Mesothelial cell of epicardium (in vitro differentiated cells): ENCODE data around the gene PAF1. TPM values are rescaled to one million over a fixed set of nuclear protein-coding genes. Genes with fewer than 3 reads are reported as not detected.
"Not testable (repeated sequence)": the region's sequence is repeated elsewhere in the genome, so short reads cannot be mapped to it uniquely, and the experiment has no call there.

ENCODE experiments used
- DNase-seq, 2 experiments: peaks; one replicate each; pipeline ENCODE4 v3.0.0; 2021; ENCODE audit warnings: low spot score in 2 of 2; ENCODE audit not compliant: unreplicated experiment in 2 of 2
- H3K27ac Mint-ChIP-seq: 2 replicates; pipeline ENCODE4 v1.8.0; 2021; ENCODE audit warnings: mixed read lengths
- H3K27me3 Mint-ChIP-seq: 2 replicates; pipeline ENCODE4 v1.8.0; 2021; ENCODE audit warnings: low read depth, mixed read lengths
- H3K36me3 Mint-ChIP-seq: 2 replicates; pipeline ENCODE4 v1.8.0; 2021; ENCODE audit warnings: mixed read lengths
- H3K4me1 Mint-ChIP-seq: 2 replicates; pipeline ENCODE4 v1.8.0; 2021; ENCODE audit warnings: mixed read lengths
- H3K4me3 Mint-ChIP-seq: 2 replicates; pipeline ENCODE4 v1.8.0; 2021; ENCODE audit warnings: mild to moderate bottlenecking, moderate library complexity, mixed read lengths
- H3K9me3 Mint-ChIP-seq: 2 replicates; pipeline ENCODE4 v1.8.0; 2021; ENCODE audit warnings: mixed read lengths
- microRNA-seq: library from miRNA; unstranded; fragments of <30 nt; microRNA quantifications from one replicate; pipeline ENCODE4 v1.2.0, GENCODE V29; 2021; ENCODE audit warnings: inconsistent platforms, mixed read lengths
- total RNA-seq: library from RNA; stranded (reverse); gene quantifications from 3 replicates; pipeline ENCODE4 v1.2.1, GENCODE V29; 2021
- TF ChIP-seq, protein P1 (sequence below): fragments of 200-600 bp; sonication (generic); IDR thresholded peaks from one replicate; pipeline ENCODE4 v1.5.0; 2021; ENCODE audit warnings: antibody characterized with exemption; ENCODE audit not compliant: unreplicated experiment

Gene PAF1
- total RNA-seq, 1 donor from 2014 or later, result 41.4 TPM

DNA sequence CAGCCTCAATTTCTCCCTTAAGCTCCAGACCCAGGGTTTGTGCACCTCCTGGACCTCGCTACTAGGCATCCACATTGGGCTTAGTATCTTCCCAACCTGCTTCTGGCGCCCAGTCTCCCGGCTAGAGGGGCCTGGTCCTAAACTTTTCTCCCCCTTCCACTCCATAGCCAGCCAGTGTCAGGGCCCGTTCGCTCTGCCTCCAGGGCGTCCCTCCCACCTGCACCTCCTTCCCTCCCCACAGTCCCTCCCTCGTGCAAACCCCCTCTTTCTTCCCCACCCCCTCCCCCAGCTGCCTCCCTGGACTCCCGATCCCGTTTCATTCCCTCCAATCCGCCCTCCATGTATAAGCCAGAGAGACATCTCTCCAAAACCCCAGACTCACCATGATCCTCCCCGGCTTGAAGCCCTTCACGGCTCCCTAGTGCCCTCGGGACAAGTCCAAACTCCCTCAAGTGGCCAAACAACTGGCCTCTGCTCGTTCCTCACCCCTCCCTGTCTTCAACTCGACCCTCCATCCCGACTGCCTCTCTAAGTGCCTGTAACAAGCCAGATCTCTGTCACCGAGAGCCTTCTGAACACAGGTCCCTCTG lies 49.7 kb downstream of the PAF1 start:
- Mint-ChIP-seq H3K4me3 (peak overlapping the region; percentile 87), H3K9me3 (no peaks in the 10 kb centered on the region), H3K27me3 (no peaks in the 10 kb centered on the region), H3K4me1 (peaks cover 39% of the 10 kb centered on the region), H3K27ac (peak overlapping the region; percentile 93), H3K36me3 (peaks cover 3% of the 10 kb centered on the region)
- DNase-seq, result peak in 1 of 2 experiments; percentile 53
- TF ChIP-seq, protein P1, sequence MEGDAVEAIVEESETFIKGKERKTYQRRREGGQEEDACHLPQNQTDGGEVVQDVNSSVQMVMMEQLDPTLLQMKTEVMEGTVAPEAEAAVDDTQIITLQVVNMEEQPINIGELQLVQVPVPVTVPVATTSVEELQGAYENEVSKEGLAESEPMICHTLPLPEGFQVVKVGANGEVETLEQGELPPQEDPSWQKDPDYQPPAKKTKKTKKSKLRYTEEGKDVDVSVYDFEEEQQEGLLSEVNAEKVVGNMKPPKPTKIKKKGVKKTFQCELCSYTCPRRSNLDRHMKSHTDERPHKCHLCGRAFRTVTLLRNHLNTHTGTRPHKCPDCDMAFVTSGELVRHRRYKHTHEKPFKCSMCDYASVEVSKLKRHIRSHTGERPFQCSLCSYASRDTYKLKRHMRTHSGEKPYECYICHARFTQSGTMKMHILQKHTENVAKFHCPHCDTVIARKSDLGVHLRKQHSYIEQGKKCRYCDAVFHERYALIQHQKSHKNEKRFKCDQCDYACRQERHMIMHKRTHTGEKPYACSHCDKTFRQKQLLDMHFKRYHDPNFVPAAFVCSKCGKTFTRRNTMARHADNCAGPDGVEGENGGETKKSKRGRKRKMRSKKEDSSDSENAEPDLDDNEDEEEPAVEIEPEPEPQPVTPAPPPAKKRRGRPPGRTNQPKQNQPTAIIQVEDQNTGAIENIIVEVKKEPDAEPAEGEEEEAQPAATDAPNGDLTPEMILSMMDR, result no peak

DNA sequence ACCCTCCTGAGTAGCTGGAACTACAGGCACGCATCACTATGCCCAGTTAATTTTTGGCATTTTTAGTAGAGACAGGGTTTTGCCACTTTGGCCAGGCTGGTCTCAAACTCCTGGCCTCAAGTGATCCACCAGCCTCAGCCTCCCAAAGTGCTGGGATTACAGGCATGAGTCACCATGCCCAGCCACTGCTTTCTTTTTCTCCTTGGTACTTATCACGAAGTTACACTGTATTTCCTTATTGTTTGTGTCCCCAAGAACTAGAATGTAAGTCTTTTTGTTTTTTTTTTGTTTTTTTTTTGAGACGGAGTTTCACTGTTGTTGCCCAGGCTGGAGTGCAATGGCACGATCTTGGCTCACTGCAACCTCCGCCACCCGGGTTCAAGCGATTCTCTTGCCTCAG lies 50.8 kb downstream of the PAF1 start:
- H3K36me3 Mint-ChIP-seq, DNase-seq, H3K27me3 Mint-ChIP-seq, H3K9me3 Mint-ChIP-seq: not testable (repeated sequence)
- Mint-ChIP-seq H3K4me3 (peak overlapping the region; percentile 87), H3K27ac (peak overlapping the region; percentile 93), H3K4me1 (peaks cover 31% of the 10 kb centered on the region)

DNA sequence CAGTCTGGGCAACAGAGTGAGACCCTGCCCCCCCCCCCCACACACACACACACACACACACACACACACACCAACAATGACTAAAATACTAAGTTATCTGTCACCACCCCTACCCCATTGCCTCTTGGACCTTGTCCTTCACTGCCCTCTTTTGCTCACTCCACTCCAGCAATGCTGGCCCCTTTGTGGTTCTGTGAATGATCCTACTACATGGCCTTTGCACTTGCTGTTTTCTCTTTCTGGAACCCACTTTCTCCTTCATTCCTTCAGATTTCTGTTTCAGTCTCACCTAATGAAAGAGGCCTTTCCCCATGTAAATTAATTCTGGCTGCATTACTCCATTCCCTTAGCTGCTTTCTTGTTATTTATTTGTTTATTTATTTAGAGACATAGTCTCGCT lies 51.2 kb downstream of the PAF1 start:
- Mint-ChIP-seq H3K4me3 (no peak overlapping the region), H3K27me3 (no peaks in the 10 kb centered on the region), H3K4me1 (peaks cover 28% of the 10 kb centered on the region), H3K9me3 (no peaks in the 10 kb centered on the region), H3K27ac (no peak overlapping the region), H3K36me3 (no peaks in the 10 kb centered on the region)
- TF ChIP-seq, protein P1, result no peak
- no peak for DNase-seq

DNA sequence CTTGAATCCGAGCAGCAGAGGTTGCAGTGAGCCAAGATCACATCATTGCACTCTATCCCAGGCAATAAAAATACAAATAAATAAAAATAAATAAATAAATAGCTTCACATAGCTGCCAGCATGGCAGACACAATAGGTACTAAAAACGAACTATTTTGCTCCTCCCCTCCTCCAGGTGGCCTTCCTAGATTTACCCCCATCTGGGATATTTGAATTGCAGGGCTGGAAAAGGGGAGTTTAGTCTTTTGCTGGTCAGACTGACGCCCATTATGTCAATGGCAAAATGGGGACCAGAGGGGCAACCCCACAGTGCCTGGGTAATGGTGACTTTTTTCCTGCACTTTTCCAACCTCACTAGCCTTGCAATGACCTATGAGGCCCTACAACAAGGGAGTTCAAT lies 54.4 kb downstream of the PAF1 start:
- H3K4me3 Mint-ChIP-seq, result no peak overlapping the region
- H3K9me3 Mint-ChIP-seq, result no peaks in the 10 kb centered on the region
- TF ChIP-seq, protein P1, result no peak
- no peak overlapping the region for H3K27ac Mint-ChIP-seq
- no peak for DNase-seq
- H3K36me3 Mint-ChIP-seq, result no peaks in the 10 kb centered on the region
- peaks cover 9% of the 10 kb centered on the region for H3K4me1 Mint-ChIP-seq
- no peaks in the 10 kb centered on the region for H3K27me3 Mint-ChIP-seq

Small RNA genes lying within 50 kb of the gene (microRNA-seq; reads per million reads assigned to microRNA genes)
- gene MIR4530, result not detected

Other genes with a start within 250 kb of the PAF1 start
- gene NCCRP1, start 194.1 kb downstream of the PAF1 start, total RNA-seq, result 11.7 to 14.8 TPM (median 12.2 TPM) in 3 replicates
- not detected in 3 replicates for gene SYCN, start 186.8 kb downstream of the PAF1 start, total RNA-seq
- not detected in 3 replicates for gene IFNL3, start 146.1 kb downstream of the PAF1 start, total RNA-seq
- gene IFNL4, start 142.2 kb downstream of the PAF1 start, total RNA-seq, result 0.14 to 0.74 TPM (median 0.40 TPM) in 3 replicates
- not detected in 3 replicates for gene IFNL2, start 122.7 kb downstream of the PAF1 start, total RNA-seq
- not detected in 3 replicates for gene IFNL1, start 94.7 kb downstream of the PAF1 start, total RNA-seq
- 19.1 to 20.6 TPM (median 20.4 TPM) in 3 replicates for gene LRFN1, start 70.2 kb downstream of the PAF1 start, total RNA-seq
- gene GMFG, start 55.1 kb downstream of the PAF1 start, total RNA-seq, result not detected in 3 replicates
- gene SAMD4B, start 48.7 kb downstream of the PAF1 start, total RNA-seq, result 128 to 143 TPM (median 133 TPM) in 3 replicates
- 35.6 to 39.2 TPM (median 36.1 TPM) in 3 replicates for gene MED29, start 272 bp upstream of the PAF1 start, total RNA-seq
- gene ZFP36, start 15.7 kb upstream of the PAF1 start, total RNA-seq, result 111 to 113 TPM (median 111 TPM) in 3 replicates
- 160 to 172 TPM (median 164 TPM) in 3 replicates for gene PLEKHG2, start 21.6 kb upstream of the PAF1 start, total RNA-seq
- 1,616 to 1,722 TPM (median 1,707 TPM) in 3 replicates for gene RPS16, start 44.8 kb upstream of the PAF1 start, total RNA-seq
- gene SUPT5H, start 54.5 kb upstream of the PAF1 start, total RNA-seq, result 127 to 136 TPM (median 129 TPM) in 3 replicates
- 69.3 to 78.9 TPM (median 70.7 TPM) in 3 replicates for gene TIMM50, start 89.7 kb upstream of the PAF1 start, total RNA-seq
- 0.40 to 0.53 TPM (median 0.50 TPM) in 3 replicates for gene DLL3, start 107.8 kb upstream of the PAF1 start, total RNA-seq
- 0.60 to 0.81 TPM (median 0.78 TPM) in 3 replicates for gene SELENOV, start 124.0 kb upstream of the PAF1 start, total RNA-seq
- 2.6 to 4.0 TPM (median 2.8 TPM) in 3 replicates for gene EID2B, start 141.7 kb upstream of the PAF1 start, total RNA-seq
- 18.8 to 22.6 TPM (median 19.7 TPM) in 3 replicates for gene EID2, start 149.1 kb upstream of the PAF1 start, total RNA-seq
- gene LGALS13, start 211.4 kb upstream of the PAF1 start, total RNA-seq, result not detected in 3 replicates